Measurements from ENCODE around the gene KRTAP12-2. TPM values are rescaled to one million over a fixed set of nuclear protein-coding genes. Genes with fewer than 3 reads are reported as not detected.

KRTAP12-2 gene
- total and polyA plus RNA-seq, 10 of the 15 experiments (the other 5 are each of a cell fraction or from before 2014, with no cell fraction given), result not detected

- ChIA-PET POLR2A (no interaction called here), SMC1A (ENCODE audit: uncharacterized antibody, unreplicated experiment) (no interaction called here), RAD21 (ENCODE audit: unreplicated experiment) (no interaction called here), CTCF (no interaction called here)
- no peak overlapping the region for H3K9ac ChIP-seq (ENCODE audit: control insufficient read depth, insufficient read depth, low read length)
- intact Hi-C loops (cut with micrococcal nuclease; ENCODE audit: unreplicated experiment) (no loop called here), in situ Hi-C loops (cut with MboI) (no loop called here)
- H3K27me3 ChIP-seq (replicated peaks in 1 of 2; ENCODE audit: control insufficient read depth in 2 of 2, insufficient read depth in 2 of 2, low read length in 1 of 2), result no peaks in the 10 kb centered on the region
- no peaks in the 10 kb centered on the region for H3K4me1 ChIP-seq (ENCODE audit: control insufficient read depth, insufficient read depth, low read length)
- 70% methylated on average over 7 of the region's 7 CpGs for WGBS (ENCODE audit: insufficient coverage, insufficient replicate concordance, low lambda C conversion rate, missing lambda C conversion rate)
- TF ChIP-seq YY1 (IDR thresholded peaks at IDR 0.05; ENCODE audit: low read depth, low read length), result no peak
- no peak for TF ChIP-seq TCF3 (IDR thresholded peaks at IDR 0.05; ENCODE audit: borderline replicate concordance, insufficient read depth, low read depth, low read length)
- no peak for FAIRE-seq
- H3K4me2 ChIP-seq (ENCODE audit: control insufficient read depth, insufficient read depth), result no peak overlapping the region
- H4K20me1 ChIP-seq (ENCODE audit: control insufficient read depth, insufficient read depth), result no peaks in the 10 kb centered on the region
- peaks cover 10% of the 10 kb centered on the region; the same call in 1 of the 3 replicates for H3K9me3 ChIP-seq (replicated peaks; ENCODE audit: control insufficient read depth, insufficient read depth, low read length)
- no TSS peak for BruUV-seq (replicated peaks)
- H3K4me3 ChIP-seq, result no peak overlapping the region
- no peak overlapping the region for H3K27ac ChIP-seq (ENCODE audit: control insufficient read depth, insufficient read depth)
- no peaks in the 10 kb centered on the region for H3K79me2 ChIP-seq (ENCODE audit: control insufficient read depth, insufficient read depth, low read length)
- H3K36me3 ChIP-seq (ENCODE audit: control insufficient read depth in 2 of 2, insufficient read depth in 2 of 2, low read length in 1 of 2), result no peaks in the 10 kb centered on the region
- no peak overlapping the region for H2AFZ ChIP-seq (ENCODE audit: control insufficient read depth, low read depth, low read length)
- ATAC-seq, result no peak
- DNase-seq (ENCODE audit: low read depth, low spot score), result no peak
Measured at GRCh38 chr21:44625756-44626155, 41.0 kb downstream of the KRTAP12-2 start.

GRCh38 chr21:44623575-44623974 lies 43.2 kb downstream of the KRTAP12-2 start:
- H3K27me3 ChIP-seq (replicated peaks in 1 of 2; ENCODE audit: control insufficient read depth in 2 of 2, insufficient read depth in 2 of 2, low read length in 1 of 2), result no peaks in the 10 kb centered on the region
- FAIRE-seq (no peak), ATAC-seq (no peak), DNase-seq (ENCODE audit: low read depth, low spot score) (no peak)
- no peaks in the 10 kb centered on the region for H3K79me2 ChIP-seq (ENCODE audit: control insufficient read depth, insufficient read depth, low read length)
- ChIA-PET CTCF (no interaction called here), SMC1A (ENCODE audit: uncharacterized antibody, unreplicated experiment) (interaction anchor here (1.1 kb wide), 1 partner anchor 8 kb away, joined by 3 read pairs; no protein-coding TSS in a partner anchor), POLR2A (no interaction called here), RAD21 (ENCODE audit: unreplicated experiment) (no interaction called here)
- no peak overlapping the region for H3K4me2 ChIP-seq (ENCODE audit: control insufficient read depth, insufficient read depth)
- no peak overlapping the region for H3K9ac ChIP-seq (ENCODE audit: control insufficient read depth, insufficient read depth, low read length)
- peaks cover 1% of the 10 kb centered on the region; the same call in 1 of the 3 replicates for H3K9me3 ChIP-seq (replicated peaks; ENCODE audit: control insufficient read depth, insufficient read depth, low read length)
- no peak overlapping the region for H2AFZ ChIP-seq (ENCODE audit: control insufficient read depth, low read depth, low read length)
- H3K27ac ChIP-seq (ENCODE audit: control insufficient read depth, insufficient read depth), result no peak overlapping the region
- no peaks in the 10 kb centered on the region for H3K4me1 ChIP-seq (ENCODE audit: control insufficient read depth, insufficient read depth, low read length)
- no peaks in the 10 kb centered on the region for H4K20me1 ChIP-seq (ENCODE audit: control insufficient read depth, insufficient read depth)
- in situ Hi-C loops (cut with MboI) (no loop called here), intact Hi-C loops (cut with micrococcal nuclease; ENCODE audit: unreplicated experiment) (no loop called here)
- no peak overlapping the region for H3K4me3 ChIP-seq
- H3K36me3 ChIP-seq (ENCODE audit: control insufficient read depth in 2 of 2, insufficient read depth in 2 of 2, low read length in 1 of 2), result no peaks in the 10 kb centered on the region
- BruUV-seq (replicated peaks), result no TSS peak
- no peak for TF ChIP-seq IRF5 (IDR thresholded peaks at IDR 0.05; ENCODE audit: borderline replicate concordance)
- no peak for TF ChIP-seq ATF7 (IDR thresholded peaks at IDR 0.05; ENCODE audit: low read depth)
- no peak for TF ChIP-seq PRDM15 (CRISPR knock-in tag; IDR thresholded peaks at IDR 0.05)
- TF ChIP-seq MTA2 (IDR thresholded peaks at IDR 0.05; ENCODE audit: low read depth), result no peak
- no peak for TF ChIP-seq HCFC1 (IDR thresholded peaks at IDR 0.05; ENCODE audit: low read length)
- no peak for TF ChIP-seq TAF1 (IDR thresholded peaks at IDR 0.05; ENCODE audit: borderline replicate concordance, low read depth, low read length)
- TF ChIP-seq PAX8 (IDR thresholded peaks at IDR 0.05), result no peak
- TF ChIP-seq RFX5 (IDR thresholded peaks at IDR 0.05; ENCODE audit: low read depth, low read length), result no peak
